ENCODE data around the gene KDM4B.
A peak's percentile ranks its signal among the peaks of the same experiment; 100 is the strongest.

Gene KDM4B

DNA sequence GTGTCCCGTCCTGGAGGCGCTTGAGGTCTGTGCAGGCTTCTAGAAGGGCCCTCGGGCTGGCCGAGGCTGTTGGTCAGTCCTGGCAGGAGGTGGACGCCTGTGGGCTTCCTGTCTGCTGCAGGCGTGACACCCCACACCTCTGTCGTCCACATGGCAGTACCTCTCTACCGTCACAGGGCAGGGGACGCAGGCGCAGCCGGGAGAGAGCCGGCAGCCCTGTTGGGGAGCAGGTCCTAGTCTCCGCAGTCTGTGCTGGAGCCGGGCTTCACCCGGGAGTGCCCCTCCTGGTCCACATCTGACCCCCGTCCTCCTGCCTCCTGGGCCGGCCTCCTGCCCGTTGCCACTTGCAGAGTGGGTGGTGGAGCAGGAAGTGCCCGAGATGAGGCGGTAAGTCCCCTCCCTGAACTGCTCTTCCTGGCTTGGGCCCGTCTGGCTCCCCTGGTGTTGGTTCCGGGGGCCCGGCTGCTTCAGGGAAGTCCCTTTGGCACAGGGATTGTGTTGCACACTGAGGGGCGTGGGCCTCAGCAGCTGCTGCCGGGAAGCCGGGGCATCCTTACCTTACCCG, 106.0 kb downstream of the KDM4B start:
- DNase-seq: no peak

DNA sequence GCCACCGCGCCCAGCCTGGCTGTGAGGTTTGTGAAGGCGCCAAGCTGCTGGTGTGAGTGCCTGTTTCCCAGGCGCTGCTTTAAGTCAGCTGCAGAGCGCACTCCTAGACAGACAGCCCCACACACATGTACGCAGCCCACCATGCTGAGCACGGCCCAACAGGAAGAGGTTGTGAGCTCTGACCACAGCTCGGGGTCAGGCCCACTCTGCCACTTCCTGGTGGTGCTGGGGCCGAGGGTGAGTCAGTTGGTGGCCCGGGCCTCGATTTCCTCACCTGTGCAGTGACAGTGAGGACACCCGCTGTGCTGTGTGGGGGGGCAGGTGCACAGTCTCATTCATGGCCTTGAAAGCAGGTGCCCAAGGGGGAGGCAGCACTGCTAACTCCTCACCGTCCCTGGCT, 106.7 kb downstream of the KDM4B start:
- no peak for DNase-seq

DNA sequence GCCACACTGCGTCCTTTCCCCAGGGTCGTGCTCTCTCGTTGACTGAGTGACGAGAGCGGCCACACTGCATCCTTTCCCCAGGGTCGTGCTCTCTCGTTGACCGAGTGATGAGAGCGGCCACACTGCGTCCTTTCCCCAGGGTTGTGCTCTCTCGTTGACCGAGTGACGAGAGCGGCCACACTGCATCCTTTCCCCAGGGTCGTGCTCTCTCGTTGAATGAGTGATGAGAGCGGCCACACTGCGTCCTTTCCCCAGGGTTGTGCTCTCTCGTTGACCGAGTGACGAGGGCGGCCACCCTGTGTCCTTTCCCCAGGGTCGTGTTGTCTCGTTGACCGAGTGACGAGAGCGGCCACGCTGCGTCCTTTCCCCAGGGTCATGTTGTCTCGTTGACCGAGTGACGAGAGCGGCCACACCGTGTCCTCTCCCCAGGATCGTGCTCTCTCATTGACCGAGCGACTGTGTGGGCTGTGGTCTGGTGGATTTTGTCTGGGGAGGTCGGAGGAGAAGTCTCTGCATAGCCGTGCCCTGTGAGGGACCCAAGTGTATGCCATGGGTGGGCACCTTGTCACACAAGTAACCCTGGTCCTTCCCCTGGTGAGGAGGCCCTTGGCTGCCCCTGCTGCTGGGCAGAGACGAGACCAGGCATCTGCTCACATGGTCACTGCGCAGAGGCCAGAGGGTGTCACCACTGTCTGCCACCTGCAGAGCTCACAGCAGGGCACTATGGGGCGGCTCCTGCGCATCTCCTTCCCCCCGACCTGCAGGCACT, 107.7 kb downstream of the KDM4B start:
- no peak for DNase-seq

DNA sequence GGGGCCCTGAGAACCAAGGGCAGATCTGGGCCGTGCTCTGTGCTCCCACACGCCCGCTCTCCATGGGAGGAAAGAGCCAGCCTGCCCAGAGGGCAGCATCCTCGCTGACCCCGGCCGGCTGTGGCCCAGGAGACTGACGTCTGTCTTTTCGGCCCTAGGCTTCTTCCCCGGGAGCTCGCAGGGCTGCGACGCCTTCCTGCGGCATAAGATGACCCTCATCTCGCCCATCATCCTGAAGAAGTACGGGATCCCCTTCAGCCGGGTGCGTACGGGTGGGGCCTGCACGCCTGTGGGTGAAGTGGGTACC, 108.2 kb downstream of the KDM4B start:
- DNase-seq: no peak

DNA sequence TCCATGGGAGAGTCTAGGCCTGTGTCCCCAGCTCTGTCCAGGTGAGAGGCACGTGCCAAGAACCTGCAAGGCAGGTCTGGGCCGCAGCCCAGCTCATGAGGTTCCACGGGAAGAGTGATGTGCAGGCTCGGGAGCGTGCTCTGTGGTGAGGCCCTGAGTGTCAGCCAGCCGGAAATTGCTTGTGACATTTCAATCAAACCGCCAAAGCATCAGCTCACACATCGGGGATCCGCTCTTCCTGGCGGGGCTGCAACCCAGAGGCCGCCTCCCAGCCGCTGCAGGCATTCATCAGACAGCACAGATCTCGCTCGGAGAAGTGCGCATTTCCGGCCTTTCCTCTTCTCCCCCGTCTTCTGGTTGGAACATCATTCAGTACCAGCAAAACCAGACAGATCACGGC, 109.3 kb downstream of the KDM4B start:
- DNase-seq: no peak

DNA sequence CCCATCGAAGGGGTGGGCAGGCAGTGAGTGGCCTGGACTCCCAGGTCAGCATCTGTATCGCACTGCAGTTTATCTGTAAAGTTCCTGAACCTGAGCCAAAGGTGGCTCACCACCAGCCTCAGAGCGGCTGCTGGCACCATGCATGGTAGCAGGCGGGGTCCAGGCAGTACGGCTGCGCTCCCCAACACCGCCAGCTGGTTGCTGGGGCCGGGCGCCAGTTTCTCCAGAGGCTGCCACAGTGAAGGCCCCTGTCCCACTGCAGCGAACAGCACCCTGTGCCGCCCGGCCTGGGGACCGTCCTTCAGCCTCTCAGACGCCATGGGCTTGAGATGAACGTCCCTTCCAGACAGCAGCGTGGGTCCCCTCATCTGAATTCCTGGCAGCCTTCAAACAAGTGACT, 109.8 kb downstream of the KDM4B start:
- no peak for DNase-seq

DNA sequence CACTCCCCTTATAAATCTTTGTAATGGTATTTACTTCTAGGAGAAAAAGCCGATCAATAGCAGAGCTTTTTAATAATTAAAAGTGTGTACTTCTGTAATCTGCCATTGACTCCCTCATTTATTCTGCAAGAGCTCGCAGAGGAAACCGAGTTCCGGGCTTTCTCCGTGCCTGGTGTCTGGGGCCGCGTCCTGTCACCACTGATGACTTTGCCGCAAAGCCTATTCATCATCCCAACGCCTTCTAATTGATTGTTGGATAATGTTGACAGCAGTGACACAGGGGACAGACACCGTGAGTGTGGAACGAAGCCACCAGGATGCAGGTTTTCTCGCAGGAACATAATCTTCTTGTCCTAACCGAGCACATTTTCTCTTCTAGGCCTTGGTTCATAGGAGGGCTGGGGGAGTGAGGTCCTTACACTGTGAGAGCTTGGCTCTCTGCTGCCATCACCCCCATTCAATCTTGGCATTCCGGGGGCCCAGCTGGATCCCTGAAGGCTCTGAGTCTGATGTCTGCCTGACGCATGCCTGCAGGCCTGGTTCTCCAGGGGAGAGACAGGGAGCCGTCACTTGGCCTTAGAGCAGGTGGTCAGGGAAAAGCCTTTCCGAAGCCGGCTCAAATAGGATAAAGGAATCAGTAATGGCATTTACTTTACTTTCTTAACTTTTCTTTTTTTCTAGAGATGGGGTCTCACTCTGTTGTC, 110.3 kb downstream of the KDM4B start:
- no peak for DNase-seq

DNA sequence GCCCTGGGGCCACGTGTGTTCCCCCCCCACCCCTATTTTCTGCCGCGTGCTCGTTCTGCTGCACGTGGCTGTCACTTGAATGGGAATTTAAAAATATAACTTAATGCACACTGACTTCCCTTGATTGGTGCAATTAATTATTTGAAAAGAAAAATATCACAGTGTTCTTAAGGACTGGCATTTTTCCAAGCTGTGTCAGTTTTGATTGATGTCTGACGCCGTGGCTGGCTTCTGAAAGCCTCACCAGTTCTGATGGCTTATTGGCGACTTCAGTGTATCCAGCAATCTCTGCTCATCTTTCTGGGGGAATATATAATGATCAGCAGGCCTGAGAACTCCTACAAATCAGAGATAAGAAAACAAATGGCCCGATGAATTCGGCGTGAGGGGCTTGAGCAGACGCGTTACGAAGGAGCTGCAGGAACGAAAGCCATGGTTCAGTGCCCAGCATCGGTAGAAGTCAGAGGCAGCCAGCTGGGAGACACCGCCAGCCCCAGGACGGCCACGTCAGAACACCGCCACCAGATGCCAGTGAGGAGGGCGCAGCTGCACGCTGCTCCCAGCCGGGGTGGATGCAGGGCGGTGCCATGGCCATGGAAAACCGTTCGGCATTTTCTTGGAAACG, 111.2 kb downstream of the KDM4B start:
- no peak for DNase-seq

DNA sequence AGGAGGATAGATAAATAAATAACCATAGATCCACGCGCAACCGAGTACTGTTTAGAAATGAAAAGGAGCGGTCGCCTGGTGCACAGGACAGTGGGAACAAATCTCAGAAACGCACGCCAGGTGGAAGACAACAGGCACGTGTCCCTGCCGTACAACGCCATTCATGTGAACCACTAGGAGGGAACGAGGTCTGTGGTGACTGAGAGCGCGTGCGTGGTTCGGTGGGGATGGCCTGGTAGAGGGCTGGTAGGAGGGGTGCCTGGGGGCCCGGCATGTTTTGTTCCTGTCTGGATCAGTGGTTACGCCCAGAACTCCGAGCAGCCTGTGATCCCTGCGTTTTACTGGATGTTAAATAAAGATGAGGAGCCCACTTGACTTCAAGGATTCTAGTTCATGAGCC, 111.9 kb downstream of the KDM4B start:
- DNase-seq: no peak

DNA sequence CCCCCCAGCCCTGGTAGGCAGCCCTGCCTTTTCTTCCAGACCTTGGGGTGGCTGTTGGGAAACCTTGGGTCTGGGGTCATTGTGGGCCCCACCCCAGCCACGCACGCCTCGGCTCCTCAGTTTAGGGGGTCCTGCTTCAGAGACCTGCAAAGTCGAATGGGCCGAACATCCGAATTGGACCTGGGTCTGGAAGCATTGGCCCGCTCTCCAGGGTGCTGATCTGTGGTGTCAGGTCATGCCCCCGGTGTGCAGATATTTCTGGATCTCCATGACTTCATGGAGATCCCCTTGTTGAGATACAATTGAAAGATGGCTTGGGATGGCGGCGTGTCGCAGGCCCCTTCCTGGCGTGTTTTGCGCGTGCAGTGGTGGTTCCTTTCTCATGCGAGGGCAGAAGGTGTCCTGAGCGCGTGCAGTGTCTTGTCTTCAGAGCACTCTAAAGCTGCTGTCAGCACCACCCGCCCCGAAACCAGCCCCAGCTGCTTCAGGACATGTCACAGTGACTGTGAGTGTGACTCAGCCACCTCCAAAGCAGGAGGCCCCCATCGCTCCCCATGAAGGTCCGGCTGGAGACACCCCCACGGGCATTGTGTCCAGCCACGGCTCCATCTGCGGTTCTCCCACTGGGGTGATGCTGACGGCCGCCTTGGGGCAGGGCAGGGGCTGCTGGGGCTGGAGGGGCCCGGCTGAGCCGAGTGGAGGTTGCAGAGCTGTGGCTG, 112.7 kb downstream of the KDM4B start:
- no peak for DNase-seq

DNA sequence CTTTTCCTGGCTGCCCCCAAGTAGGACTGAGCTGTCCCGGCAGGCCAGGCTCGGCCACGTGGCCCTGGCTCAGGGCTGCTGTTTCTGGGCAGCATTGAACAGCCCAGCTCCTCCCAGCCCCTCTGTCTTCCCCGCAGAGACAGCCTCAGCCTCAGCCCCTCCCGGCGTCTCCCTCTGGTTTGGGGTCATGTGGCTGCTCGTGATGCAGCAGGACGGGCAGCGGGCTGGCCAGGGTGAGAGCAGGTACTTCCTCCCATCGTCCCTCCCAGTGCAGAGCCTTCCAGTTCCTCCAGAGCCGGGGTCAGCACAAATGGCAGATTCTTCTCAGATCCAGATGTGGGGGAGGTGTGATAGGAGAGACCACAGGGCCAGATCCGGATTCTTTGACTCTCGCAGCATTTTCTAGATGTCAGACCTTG, 114.6 kb downstream of the KDM4B start:
- DNase-seq: peak; percentile 58

DNA sequence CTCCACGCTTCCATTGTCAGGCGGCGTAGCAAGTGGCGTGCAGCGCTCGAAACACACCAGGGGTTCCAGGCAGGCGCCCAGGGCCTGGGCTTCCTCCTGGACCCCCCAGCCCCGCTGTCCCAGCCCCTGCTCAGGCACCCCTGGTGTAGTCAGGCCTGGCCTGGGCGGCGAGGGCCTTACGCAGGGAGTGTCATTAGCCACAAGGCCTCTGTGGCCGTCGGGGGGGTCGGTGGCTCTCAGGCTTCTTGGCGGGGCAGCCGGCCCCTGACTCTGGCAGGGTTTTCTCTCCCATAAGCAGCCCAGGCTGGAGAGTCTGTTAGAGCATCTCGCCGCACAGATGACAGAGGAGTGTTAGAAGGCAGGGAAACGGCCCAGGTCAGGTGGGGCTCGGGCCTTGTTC, 116.7 kb downstream of the KDM4B start:
- DNase-seq: no peak

DNA sequence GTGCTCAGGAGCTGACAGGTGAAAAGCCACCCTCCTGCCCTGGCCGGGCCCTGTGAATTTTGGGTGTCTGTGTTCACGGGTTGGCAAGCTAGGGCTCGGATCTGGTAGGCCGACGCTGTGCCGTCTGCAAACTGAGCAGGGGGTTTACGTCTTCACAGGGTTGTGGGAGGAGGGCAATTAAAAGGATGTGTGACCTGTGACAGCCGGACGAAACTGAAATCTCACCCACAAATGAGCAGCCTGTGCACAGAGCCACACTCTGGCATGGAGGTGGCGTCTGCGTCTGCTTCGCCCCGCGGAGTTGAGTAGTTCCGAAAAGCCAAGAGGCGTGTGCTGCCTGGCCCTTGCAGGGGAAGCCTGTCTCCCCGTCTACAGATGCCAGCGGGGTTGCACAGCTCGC, 117.3 kb downstream of the KDM4B start:
- no peak for DNase-seq

DNA sequence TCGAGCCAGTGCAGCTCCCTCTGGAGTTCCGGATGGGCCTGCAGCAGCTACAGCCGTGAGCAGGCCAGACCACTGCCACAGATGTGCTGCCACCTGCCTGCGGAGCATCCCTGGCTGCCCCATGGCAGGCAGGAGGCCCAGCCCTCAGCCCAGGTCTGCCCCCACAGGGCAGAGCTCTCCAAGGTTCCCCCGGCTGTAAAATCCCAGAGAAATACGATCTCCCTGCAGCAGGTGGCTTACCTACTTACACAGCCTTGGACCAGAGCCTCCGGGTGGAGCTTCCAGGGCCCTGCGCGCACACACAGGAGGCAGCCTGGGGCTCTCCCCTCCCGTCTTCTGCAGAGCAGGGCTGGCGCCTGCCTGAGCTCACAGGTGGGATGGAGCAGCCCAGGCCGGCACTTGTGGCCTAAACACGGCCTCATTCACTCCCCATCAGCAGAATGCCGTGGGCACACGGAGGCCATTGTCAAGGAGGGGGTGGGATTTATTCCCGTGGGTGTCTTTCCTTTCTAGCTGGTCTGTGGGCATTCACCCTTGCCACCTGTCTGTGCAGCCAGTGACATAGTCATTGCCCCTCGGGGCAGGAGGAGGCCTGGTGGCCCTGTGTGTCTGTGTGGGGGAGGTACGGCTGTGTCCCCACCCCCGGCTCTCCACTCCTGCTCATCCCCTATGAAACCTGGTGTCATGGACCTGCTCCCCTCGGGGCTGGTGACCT, 118.0 kb downstream of the KDM4B start:
- DNase-seq: no peak

DNA sequence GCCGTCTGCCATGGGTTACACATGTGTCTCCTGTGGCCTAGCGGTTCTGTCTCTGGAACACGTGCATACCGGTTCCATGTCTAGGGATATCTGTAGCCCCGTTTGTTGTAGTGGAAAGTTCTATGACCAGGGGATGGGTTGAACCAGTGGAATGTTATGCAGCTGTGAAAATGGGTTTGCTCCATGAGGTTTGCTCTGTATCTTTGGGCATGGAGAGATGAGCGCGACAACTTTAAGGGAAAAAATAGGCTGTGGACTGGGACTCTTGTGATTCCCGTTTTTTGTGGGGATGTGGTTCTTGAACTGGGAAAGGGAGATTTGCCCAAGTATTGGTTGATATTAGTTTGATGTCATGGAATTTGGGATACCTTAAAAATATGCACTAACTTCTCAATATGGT, 120.4 kb downstream of the KDM4B start:
- no peak for DNase-seq

DNA sequence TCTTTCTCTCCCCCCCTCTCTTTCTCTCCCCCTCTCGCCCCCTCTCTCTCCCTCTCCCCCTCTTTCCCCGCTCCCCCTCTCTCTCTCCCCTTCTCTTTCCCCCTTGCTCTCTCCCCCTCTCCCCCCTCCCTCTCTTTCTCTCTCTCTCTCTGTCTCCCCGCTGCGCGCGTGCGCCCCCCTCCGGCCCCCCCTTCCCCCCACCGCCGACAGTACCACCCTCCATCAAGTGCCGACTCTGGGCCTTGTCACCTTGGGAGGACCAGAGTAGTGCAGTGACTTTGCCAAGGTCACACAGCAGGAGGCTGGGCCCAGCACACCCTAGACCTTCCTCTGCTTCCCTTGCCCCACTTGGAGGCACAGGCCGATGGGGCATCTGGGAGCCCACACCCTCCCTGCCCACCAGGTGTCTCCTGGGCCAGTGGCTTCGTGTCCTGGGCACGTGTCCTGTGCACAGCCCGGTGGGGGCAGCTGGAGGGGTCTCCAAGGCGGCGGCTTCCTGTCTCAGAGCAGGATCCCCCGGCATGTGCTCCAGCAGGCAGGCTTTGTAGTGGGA, 121.6 kb downstream of the KDM4B start:
- DNase-seq: no peak

DNA sequence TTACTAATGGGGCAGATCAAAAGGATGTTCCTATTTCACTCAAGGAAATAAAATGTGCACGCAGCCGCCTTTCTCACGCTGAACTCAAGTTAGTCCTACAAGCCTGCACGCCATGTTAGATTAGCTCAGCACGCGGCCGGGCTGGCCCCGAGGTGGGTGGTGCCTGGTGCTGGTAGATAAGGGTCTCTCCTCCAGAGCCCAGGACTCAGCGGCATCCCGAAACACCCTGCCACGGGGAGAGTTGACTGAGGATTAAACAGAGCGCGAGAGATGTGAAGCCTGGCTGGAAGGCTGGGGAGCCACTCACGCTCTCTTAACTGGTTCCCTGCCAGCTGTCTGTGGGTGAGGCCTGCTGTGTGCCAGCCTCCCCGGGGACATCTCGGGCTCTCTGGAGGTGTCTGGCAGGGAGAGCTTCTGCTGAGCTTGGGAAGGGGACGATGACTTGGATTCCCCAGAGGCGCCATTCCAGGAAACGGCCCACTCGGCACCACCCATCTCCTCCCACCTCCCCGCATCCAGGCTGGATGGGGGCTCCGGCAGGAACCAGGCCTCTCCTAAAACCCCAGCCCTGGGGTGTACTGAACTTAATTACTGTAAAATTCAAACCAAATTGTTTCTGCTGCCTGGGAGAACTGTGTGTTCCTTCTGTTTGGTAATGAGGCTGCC, 122.2 kb downstream of the KDM4B start:
- DNase-seq: peak; percentile 49

DNA sequence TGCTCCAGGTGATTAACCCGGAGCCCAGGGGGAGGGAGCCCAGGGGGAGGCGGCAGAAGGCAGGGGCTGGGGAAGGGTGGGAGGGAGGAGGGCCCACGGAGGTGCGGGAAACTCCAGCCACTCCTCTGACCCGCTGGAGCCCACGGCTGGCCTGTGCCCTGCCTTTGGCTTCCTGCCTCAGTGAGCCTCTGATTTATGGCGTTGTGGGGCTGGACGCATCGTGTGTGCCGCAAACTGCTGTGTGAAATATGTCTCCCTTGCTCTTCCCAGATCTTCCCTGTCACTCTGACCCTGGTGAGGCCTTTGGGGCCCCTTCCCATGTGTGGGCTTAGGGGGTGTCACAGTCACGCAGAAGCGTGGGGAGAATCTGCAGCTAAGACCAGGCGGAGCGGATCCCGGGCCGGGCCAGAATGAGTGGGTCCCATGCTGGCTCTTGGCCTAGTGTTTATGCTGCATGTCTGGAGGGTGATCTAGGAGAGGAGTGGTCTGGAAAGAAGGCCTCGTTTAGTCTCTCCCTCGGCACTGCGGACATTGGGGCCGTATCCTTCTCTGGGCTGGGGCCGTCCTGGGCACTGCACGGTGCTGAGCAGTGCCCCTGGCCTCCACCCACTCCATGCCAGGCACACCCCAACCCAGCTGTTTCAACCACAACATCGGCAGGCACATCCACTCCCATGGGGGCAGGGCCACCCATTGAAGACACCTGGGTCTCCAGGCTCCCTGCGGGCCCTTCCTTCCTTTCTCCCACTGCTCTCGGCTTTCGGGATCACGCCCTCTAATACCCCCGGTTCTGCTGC, 123.0 kb downstream of the KDM4B start:
- peak; percentile 58 for DNase-seq

DNA sequence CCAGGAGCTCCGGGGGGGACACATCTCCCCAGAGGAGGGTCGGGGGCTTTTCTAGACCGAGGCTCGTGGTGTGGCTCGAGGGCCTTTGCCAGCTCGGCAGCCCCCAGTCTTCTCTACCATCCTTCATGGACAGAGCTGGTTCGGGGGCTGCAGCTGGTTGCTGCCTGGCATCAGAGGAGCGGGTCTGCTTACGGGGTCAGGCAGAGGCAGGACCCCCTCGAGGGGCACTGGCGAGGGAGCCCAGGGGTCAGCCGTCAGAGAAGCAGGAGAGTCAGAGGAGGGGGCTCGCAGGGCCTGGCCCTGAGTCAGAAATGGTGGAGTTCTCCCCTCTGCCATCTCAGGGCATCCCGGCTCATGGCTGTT, 123.5 kb downstream of the KDM4B start:
- DNase-seq: no peak

DNA sequence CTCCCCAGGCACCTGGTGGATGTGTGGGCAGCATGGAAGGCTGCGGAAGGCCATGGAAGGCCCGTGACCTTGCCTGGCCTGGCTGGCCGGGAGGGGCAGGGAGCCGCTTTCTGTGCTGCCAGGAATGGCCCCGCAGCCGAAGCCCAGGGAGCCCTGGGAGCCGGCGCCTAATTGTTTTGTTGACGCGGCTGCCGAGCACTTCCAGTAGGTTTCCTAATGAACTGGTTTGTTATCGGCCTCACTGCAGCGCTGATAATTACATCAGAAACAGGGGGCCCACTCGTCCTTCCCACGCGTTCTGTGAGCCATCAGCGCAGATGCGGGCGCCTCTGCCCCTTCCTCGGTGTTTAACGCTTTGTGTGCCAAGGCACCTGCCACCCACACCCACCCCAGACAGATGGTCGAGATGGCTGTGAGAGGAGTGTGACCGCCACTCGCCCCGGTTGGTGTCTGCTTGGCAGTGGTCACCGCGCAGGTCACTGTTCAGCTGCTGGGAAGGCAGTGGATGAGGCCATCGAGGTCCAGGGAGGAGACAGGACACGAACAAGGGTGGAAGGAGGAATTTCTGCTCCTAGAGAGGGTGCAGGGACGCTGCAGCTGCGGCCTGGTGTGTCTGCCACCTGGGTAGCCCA, 124.5 kb downstream of the KDM4B start:
- DNase-seq: no peak

Data from right hindlimb (tissue), 1 donor.